HG02973 (cell line): ENCODE results near the gene RFTN1.

ENCODE experiments used
- ATAC-seq: cut with Tn5 transposase; IDR thresholded peaks from one replicate; pipeline ENCODE4 v1.9.1; 2021; ENCODE audit warnings: moderate library complexity; ENCODE audit not compliant: unreplicated experiment

RFTN1 gene, protein sequence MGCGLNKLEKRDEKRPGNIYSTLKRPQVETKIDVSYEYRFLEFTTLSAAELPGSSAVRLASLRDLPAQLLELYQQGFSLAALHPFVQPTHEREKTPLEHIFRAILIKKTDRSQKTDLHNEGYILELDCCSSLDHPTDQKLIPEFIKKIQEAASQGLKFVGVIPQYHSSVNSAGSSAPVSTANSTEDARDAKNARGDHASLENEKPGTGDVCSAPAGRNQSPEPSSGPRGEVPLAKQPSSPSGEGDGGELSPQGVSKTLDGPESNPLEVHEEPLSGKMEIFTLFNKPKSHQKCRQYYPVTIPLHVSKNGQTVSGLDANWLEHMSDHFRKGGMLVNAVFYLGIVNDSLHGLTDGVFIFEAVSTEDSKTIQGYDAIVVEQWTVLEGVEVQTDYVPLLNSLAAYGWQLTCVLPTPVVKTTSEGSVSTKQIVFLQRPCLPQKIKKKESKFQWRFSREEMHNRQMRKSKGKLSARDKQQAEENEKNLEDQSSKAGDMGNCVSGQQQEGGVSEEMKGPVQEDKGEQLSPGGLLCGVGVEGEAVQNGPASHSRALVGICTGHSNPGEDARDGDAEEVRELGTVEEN

GRCh38 chr3:16513141-16514020 is at the start of gene RFTN1:
RFTN1 (minus strand) TSS chr3:16513699; CDS start chr3:16493869, 19,830 bp downstream.
- no peak for ATAC-seq

DNA sequence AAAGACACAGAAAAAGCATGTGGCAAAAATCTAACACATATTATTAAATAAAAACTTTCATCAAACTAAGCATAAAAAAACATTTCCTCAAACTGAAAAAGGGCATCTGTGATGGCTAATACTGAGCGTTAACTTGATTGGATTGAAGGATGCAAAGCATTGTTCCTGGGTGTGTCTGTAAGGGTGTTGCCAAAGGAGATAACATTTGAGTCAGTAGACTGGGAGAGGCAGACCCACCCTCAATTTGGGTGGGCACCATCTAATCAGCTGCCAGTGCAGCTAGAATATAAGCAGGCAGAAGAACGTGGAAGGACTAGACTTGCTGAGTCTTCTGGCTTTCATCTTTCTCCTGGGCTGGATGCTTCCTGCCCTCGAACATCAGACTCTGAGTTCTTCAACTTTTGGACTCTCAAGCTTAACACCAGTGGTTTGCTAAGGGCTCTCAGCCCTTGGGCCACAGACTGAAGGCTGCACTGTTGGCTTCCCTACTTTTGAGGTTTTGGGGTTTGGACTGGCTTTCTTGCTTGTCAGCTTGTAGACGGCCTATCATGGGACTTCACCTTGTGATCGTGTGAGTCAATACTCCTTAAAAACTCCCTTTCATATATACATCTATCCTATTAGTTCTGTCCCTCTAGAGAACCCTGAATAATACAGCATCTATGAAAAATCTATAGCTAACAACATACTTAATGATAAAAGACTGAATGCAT is 46.3 kb upstream of the RFTN1 start:
- ATAC-seq: no peak

DNA sequence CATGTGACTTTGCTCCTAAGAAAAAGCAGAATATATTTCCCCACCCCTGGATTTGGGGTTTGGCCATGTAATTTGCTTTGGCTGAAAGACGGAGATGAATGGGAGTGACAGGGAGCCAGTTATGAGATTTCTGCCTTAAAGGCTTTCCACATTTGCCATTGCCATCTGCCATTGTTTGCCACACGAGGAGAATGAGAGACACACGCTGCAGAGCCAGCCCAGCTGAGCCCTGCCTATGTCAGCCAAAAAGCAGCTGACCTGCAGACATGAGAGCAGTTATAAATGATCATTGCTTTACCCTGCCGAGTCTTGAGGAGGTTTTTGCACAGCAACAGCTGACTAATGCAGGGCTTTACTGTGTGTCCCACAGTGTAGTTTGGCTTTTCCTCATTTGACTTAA is 40.6 kb upstream of the RFTN1 start:
- no peak for ATAC-seq

DNA sequence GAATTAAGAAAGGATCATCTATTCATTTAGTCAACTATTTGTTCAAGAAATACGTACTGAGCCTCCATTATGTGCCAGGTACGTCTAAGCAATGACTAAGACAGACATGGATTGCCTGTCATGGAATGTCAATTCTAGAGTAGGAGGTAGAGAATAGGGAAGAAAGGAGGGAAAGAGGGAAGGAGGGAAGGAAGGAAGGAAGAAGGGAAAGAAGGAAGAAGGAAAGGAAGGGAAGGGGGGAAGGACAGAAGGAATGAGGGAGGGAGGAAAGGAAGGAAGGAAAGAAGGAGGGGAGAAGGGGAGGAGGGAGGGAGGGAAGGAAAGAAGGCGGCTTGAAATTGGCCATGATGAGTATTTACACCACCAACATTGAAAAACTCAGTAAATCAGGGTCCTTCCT is 39.3 kb upstream of the RFTN1 start:
- ATAC-seq: no peak

DNA sequence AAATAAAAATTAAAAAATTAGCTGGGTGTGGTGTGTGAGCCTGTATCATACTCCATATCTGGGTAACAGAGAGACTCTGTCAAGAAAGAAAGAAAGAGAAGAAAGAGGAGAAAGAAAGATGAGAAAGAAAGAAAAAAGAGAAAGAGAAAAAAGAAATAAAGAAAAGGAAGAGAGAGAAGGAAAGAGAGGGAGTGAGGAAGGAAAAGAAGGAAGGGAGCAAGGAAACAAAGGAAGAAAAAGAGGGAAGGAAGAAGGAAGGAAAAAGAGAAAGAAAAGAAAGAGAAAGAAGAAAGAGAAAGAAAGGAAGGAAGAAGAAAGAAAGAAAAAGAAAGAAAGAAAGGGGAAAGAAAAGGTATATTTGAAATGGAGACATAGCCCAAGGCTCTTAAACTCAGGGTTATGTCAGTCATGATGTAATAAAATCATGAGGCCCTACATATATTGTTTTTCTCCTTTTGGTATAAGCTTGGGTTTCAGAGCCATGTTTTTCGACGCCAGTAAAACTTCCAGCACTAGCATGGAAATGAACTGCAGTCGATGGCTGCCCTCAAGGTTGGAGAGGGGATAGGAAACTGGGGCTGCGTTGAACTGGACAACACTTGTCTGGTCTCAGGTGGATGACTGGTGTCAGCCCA is 38.0 kb upstream of the RFTN1 start:
- ATAC-seq: no peak

GRCh38 chr3:16550676-16551341 is 37.3 kb upstream of the RFTN1 start:
- peak; percentile 95 for ATAC-seq

DNA sequence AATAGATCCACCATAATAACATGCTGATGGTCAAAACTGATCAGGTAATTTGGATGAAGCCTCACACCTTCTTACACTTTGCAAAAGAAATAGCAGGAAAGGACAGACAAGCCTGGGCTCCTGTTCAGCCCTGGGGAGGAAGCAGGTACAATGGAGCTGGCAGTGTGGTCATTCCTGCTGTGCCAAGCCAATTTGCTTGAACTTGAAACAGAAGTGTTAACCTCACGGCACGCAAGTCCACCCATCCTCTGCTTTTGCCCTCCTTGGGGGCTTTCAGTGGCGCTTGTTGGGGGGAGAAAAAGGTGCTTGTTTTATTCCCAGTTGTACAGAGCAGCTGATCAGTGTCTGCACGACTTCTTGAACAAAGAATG is 36.8 kb upstream of the RFTN1 start:
- ATAC-seq: no peak

GRCh38 chr3:16548721-16549120 is 35.2 kb upstream of the RFTN1 start:
- no peak for ATAC-seq

GRCh38 chr3:16547561-16548357 is 34.3 kb upstream of the RFTN1 start:
- ATAC-seq: no peak

- no peak for ATAC-seq
Measured at GRCh38 chr3:16546186-16547010, 32.9 kb upstream of the RFTN1 start.

- ATAC-seq: no peak
Measured at GRCh38 chr3:16545413-16546185, 32.1 kb upstream of the RFTN1 start.

GRCh38 chr3:16543242-16543864 is 29.9 kb upstream of the RFTN1 start:
- ATAC-seq: no peak

GRCh38 chr3:16538507-16538906 is 25.0 kb upstream of the RFTN1 start:
- no peak for ATAC-seq

GRCh38 chr3:16536996-16537395 is 23.5 kb upstream of the RFTN1 start:
- ATAC-seq: no peak

- no peak for ATAC-seq
Measured at GRCh38 chr3:16536344-16536663, 22.8 kb upstream of the RFTN1 start.

GRCh38 chr3:16534640-16535262 is 21.3 kb upstream of the RFTN1 start:
- no peak for ATAC-seq
